Trophoblast cell (in vitro differentiated cells and primary cell): Measurements from ENCODE around the gene NPEPL1.

Experiments
- DNase-seq, 2 donors: peaks; one replicate each; pipeline ENCODE4 v3.0.0-alpha.2; 2016
- H2AFZ ChIP-seq: 2 replicates; pipeline ENCODE4 v1.6.1; 2013; ENCODE audit warnings: low read length, moderate library complexity, mild to moderate bottlenecking; ENCODE audit not compliant: insufficient read depth, poor library complexity
- H2AK5ac ChIP-seq: 2 replicates; pipeline ENCODE4 v1.6.1; 2013; ENCODE audit warnings: mild to moderate bottlenecking, low read length
- H2BK120ac ChIP-seq: 2 replicates; pipeline ENCODE4 v1.6.1; 2013; ENCODE audit warnings: low read length, mild to moderate bottlenecking, moderate library complexity; ENCODE audit not compliant: insufficient read depth, poor library complexity
- H2BK12ac ChIP-seq: 2 replicates; pipeline ENCODE4 v1.6.1; 2013; ENCODE audit warnings: mild to moderate bottlenecking, low read length, moderate library complexity
- H2BK5ac ChIP-seq: 2 replicates; pipeline ENCODE4 v1.6.1; 2013; ENCODE audit warnings: low read length, low read depth, moderate library complexity, mild to moderate bottlenecking; ENCODE audit not compliant: poor library complexity
- H3K14ac ChIP-seq: 2 replicates; pipeline ENCODE4 v1.6.1; 2013; ENCODE audit warnings: mild to moderate bottlenecking, low read length
- H3K18ac ChIP-seq: 2 replicates; pipeline ENCODE4 v1.6.1; 2013; ENCODE audit warnings: mild to moderate bottlenecking, low read length
- H3K23ac ChIP-seq: 2 replicates; pipeline ENCODE4 v1.6.1; 2013; ENCODE audit warnings: low read length
- H3K27ac ChIP-seq: 2 replicates; pipeline ENCODE4 v1.5.1; 2013; ENCODE audit warnings: low read depth, mild to moderate bottlenecking, inconsistent platforms, low read length, moderate library complexity
- H3K27me3 ChIP-seq: 2 replicates; pipeline ENCODE4 v1.6.1; 2013; ENCODE audit warnings: inconsistent platforms, mild to moderate bottlenecking, low read length, moderate library complexity; ENCODE audit not compliant: insufficient read depth
- H3K36me3 ChIP-seq, 2 experiments: 1 replicate in 1 of 2; 2 replicates in 1 of 2; pipeline ENCODE4 v1.6.1; 2013; ENCODE audit warnings: low read length in 2 of 2, mild to moderate bottlenecking in 2 of 2, moderate library complexity in 1 of 2; ENCODE audit not compliant: insufficient read depth in 2 of 2, control insufficient read depth in 1 of 2
- H3K4ac ChIP-seq: 2 replicates; pipeline ENCODE4 v1.6.1; 2013; ENCODE audit warnings: low read depth, mild to moderate bottlenecking, low read length, moderate library complexity
- H3K4me1 ChIP-seq, 2 experiments: 1 replicate in 1 of 2; 2 replicates in 1 of 2; pipeline ENCODE4 v1.6.1; 2013; ENCODE audit warnings: low read length in 2 of 2, mild to moderate bottlenecking in 2 of 2, moderate library complexity in 1 of 2; ENCODE audit not compliant: insufficient read depth in 2 of 2, control insufficient read depth in 1 of 2
- H3K4me2 ChIP-seq: 2 replicates; pipeline ENCODE4 v1.6.1; 2013; ENCODE audit warnings: inconsistent platforms, mild to moderate bottlenecking, low read length, moderate library complexity
- H3K4me3 ChIP-seq: 2 replicates; pipeline ENCODE4 v1.5.1; 2013; ENCODE audit warnings: mild to moderate bottlenecking, low read depth, low read length, inconsistent platforms
- H3K79me1 ChIP-seq: one replicate; pipeline ENCODE4 v1.6.1; 2013; ENCODE audit warnings: low read length
- H3K79me2 ChIP-seq: 2 replicates; pipeline ENCODE4 v1.6.1; 2013; ENCODE audit warnings: low read length, mild to moderate bottlenecking; ENCODE audit not compliant: control insufficient read depth, insufficient read depth, poor library complexity
- H3K9ac ChIP-seq: 2 replicates; pipeline ENCODE4 v1.6.1; 2013; ENCODE audit warnings: mild to moderate bottlenecking, low read length
- H3K9me3 ChIP-seq: 2 replicates; pipeline ENCODE4 v1.6.1; 2013; ENCODE audit warnings: low read depth, mild to moderate bottlenecking, control low read depth, inconsistent platforms, low read length; ENCODE audit not compliant: insufficient read depth
- H4K12ac ChIP-seq: 2 replicates; pipeline ENCODE4 v1.6.1; 2013; ENCODE audit warnings: low read depth, mild to moderate bottlenecking, low read length, moderate library complexity
- H4K8ac ChIP-seq: 2 replicates; pipeline ENCODE4 v1.6.1; 2013; ENCODE audit warnings: low read depth, mild to moderate bottlenecking, low read length, moderate library complexity
- H4K91ac ChIP-seq: one replicate; pipeline ENCODE4 v1.6.1; 2013; ENCODE audit warnings: low read depth, mild to moderate bottlenecking, low read length, moderate library complexity
- WGBS: extraction: QIAGEN DNeasy Blood & Tissue Kit; methylation state at CpG from one replicate; pipeline ENCODE4 v1.1.7; 2013; ENCODE audit warnings: missing lambda C conversion rate; ENCODE audit not compliant: insufficient read length, insufficient coverage; ENCODE audit errors: extremely low coverage; 5-methylcytosine and 5-hydroxymethylcytosine counted together

NPEPL1 gene

DNA sequence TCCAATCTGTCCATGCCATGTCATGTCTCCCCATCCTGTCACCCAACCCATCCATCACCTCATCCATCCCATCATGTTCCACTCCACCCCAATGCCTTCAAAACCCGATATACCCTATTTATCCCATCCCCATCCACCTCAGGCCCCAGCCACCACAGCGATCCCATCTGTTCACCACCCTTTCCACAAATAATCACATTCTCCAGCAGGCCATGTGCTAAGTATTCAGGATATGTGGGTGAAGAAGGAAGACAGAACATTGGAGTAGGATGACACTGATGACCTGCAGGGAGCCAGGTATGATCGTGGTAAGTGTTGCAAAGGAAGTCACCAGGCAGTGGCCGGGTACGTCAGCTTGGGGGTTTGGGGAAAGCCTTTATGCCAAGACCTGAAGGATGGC is 48.8 kb downstream of the NPEPL1 start:
- DNase-seq: no peak
- no peak overlapping the region for H4K91ac ChIP-seq
- H3K18ac ChIP-seq: no peak overlapping the region
- H3K9me3 ChIP-seq: peaks cover 4% of the 10 kb centered on the region
- H3K79me2 ChIP-seq: no peaks in the 10 kb centered on the region
- no peak overlapping the region for H2AK5ac ChIP-seq
- H3K4ac ChIP-seq: no peak overlapping the region
- H3K79me1 ChIP-seq: no peaks in the 10 kb centered on the region
- 100% methylated on average over 1 of the region's 5 CpGs for WGBS
- no peak overlapping the region for H3K14ac ChIP-seq
- no peak overlapping the region for H2BK120ac ChIP-seq
- H3K27ac ChIP-seq: no peak overlapping the region
- no peak overlapping the region for H3K4me3 ChIP-seq
- no peak overlapping the region for H3K4me2 ChIP-seq
- H4K8ac ChIP-seq: no peak overlapping the region
- no peak overlapping the region for H2BK12ac ChIP-seq
- H3K4me1 ChIP-seq: no peaks in the 10 kb centered on the region
- H3K27me3 ChIP-seq: no peaks in the 10 kb centered on the region
- H3K9ac ChIP-seq: no peak overlapping the region
- no peak overlapping the region for H4K12ac ChIP-seq
- no peak overlapping the region for H2BK5ac ChIP-seq
- no peak overlapping the region for H2AFZ ChIP-seq
- no peak overlapping the region for H3K23ac ChIP-seq
- H3K36me3 ChIP-seq: no peaks in the 10 kb centered on the region

- Histone ChIP-seq H4K91ac (no peak overlapping the region), H3K23ac (no peak overlapping the region), H3K4me2 (no peak overlapping the region), H4K12ac (no peak overlapping the region), H4K8ac (no peak overlapping the region), H3K4me1 (no peaks in the 10 kb centered on the region), H2BK12ac (no peak overlapping the region), H3K27me3 (no peaks in the 10 kb centered on the region), H3K4me3 (no peak overlapping the region), H3K79me2 (no peaks in the 10 kb centered on the region), H3K36me3 (no peaks in the 10 kb centered on the region), H3K79me1 (no peaks in the 10 kb centered on the region), H3K27ac (no peak overlapping the region), H3K4ac (no peak overlapping the region), H2AK5ac (no peak overlapping the region), H3K9ac (no peak overlapping the region), H2BK120ac (no peak overlapping the region), H3K14ac (no peak overlapping the region), H2BK5ac (no peak overlapping the region), H3K9me3 (peaks cover 4% of the 10 kb centered on the region), H2AFZ (no peak overlapping the region), H3K18ac (no peak overlapping the region)
- no peak for DNase-seq
- no CpG with 5 or more reads among the region's 13 CpGs for WGBS
These were observed 50.3 kb downstream of the NPEPL1 start for GRCh38 chr20:58742668-58743566.

- Histone ChIP-seq H3K79me1 (no peaks in the 10 kb centered on the region), H3K27me3 (no peaks in the 10 kb centered on the region), H3K18ac (no peak overlapping the region), H4K12ac (no peak overlapping the region), H2BK5ac (no peak overlapping the region), H3K79me2 (no peaks in the 10 kb centered on the region), H3K9me3 (peaks cover 4% of the 10 kb centered on the region), H3K23ac (no peak overlapping the region), H2AK5ac (no peak overlapping the region), H3K9ac (no peak overlapping the region), H3K4ac (no peak overlapping the region), H4K91ac (no peak overlapping the region), H3K36me3 (no peaks in the 10 kb centered on the region), H4K8ac (no peak overlapping the region), H3K27ac (no peak overlapping the region), H2BK120ac (no peak overlapping the region), H2AFZ (no peak overlapping the region), H2BK12ac (no peak overlapping the region), H3K4me1 (no peaks in the 10 kb centered on the region), H3K4me2 (no peak overlapping the region), H3K14ac (no peak overlapping the region), H3K4me3 (no peak overlapping the region)
- WGBS: 100% methylated on average over 1 of the region's 1 CpG
- no peak for DNase-seq
These were observed 51.4 kb downstream of the NPEPL1 start for GRCh38 chr20:58743929-58744534.

GRCh38 chr20:58744836-58745235 is 52.2 kb downstream of the NPEPL1 start:
- H3K4me3 ChIP-seq: no peak overlapping the region
- no peak overlapping the region for H3K14ac ChIP-seq
- H2AK5ac ChIP-seq: no peak overlapping the region
- H2AFZ ChIP-seq: no peak overlapping the region
- no peak overlapping the region for H4K8ac ChIP-seq
- H3K4me1 ChIP-seq: no peaks in the 10 kb centered on the region
- no peaks in the 10 kb centered on the region for H3K79me2 ChIP-seq
- H2BK120ac ChIP-seq: no peak overlapping the region
- no peak overlapping the region for H2BK12ac ChIP-seq
- no peak overlapping the region for H3K27ac ChIP-seq
- WGBS: no CpG with 5 or more reads among the region's 1 CpG
- no peaks in the 10 kb centered on the region for H3K27me3 ChIP-seq
- no peak for DNase-seq
- peaks cover 4% of the 10 kb centered on the region for H3K9me3 ChIP-seq
- H2BK5ac ChIP-seq: no peak overlapping the region
- H3K4ac ChIP-seq: no peak overlapping the region
- H3K9ac ChIP-seq: no peak overlapping the region
- no peak overlapping the region for H4K91ac ChIP-seq
- no peak overlapping the region for H3K18ac ChIP-seq
- no peak overlapping the region for H3K23ac ChIP-seq
- H3K79me1 ChIP-seq: no peaks in the 10 kb centered on the region
- no peaks in the 10 kb centered on the region for H3K36me3 ChIP-seq
- no peak overlapping the region for H3K4me2 ChIP-seq
- no peak overlapping the region for H4K12ac ChIP-seq
